ENCODE data around the gene VSIG8. TPM values are rescaled to one million over a fixed set of nuclear protein-coding genes. Genes with fewer than 3 reads are reported as not detected.

VSIG8 gene
- total and polyA plus RNA-seq, 2 donors (not counting 1 experiment from before 2014, with no cell fraction given) = under 0.01 TPM; not detected in 1

GRCh38 chr1:159835356-159835755, 27.1 kb downstream of the VSIG8 start:
- no peak for DNase-seq (ENCODE audit: low read depth in 2 of 2)
- H3K27me3 ChIP-seq (ENCODE audit: control insufficient read depth, insufficient read depth, low read length) = no peaks in the 10 kb centered on the region
- H2AFZ ChIP-seq (ENCODE audit: low read length) = no peak overlapping the region
- no peaks in the 10 kb centered on the region for H3K9me3 ChIP-seq (ENCODE audit: control insufficient read depth, insufficient read depth, low read depth, low read length)
- H3K4me2 ChIP-seq (ENCODE audit: extremely low read depth, insufficient read depth, low read length) = no peak overlapping the region
- no peak overlapping the region for H3K9ac ChIP-seq (ENCODE audit: insufficient read depth, low read length)
- H3K4me1 ChIP-seq (ENCODE audit: control insufficient read depth, extremely low read depth, insufficient read depth, low read length) = no peaks in the 10 kb centered on the region
- TF ChIP-seq, protein P1, sequence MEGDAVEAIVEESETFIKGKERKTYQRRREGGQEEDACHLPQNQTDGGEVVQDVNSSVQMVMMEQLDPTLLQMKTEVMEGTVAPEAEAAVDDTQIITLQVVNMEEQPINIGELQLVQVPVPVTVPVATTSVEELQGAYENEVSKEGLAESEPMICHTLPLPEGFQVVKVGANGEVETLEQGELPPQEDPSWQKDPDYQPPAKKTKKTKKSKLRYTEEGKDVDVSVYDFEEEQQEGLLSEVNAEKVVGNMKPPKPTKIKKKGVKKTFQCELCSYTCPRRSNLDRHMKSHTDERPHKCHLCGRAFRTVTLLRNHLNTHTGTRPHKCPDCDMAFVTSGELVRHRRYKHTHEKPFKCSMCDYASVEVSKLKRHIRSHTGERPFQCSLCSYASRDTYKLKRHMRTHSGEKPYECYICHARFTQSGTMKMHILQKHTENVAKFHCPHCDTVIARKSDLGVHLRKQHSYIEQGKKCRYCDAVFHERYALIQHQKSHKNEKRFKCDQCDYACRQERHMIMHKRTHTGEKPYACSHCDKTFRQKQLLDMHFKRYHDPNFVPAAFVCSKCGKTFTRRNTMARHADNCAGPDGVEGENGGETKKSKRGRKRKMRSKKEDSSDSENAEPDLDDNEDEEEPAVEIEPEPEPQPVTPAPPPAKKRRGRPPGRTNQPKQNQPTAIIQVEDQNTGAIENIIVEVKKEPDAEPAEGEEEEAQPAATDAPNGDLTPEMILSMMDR (conservative IDR thresholded peaks at IDR 0.05 in 1 of 2, IDR thresholded peaks at IDR 0.05 in 1 of 2; ENCODE audit: low read depth in 1 of 2, low read length in 2 of 2) = no peak
- no peak for TF ChIP-seq EZH2 (IDR thresholded peaks at IDR 0.05; ENCODE audit: low read length, missing control alignments)
- H3K36me3 ChIP-seq (ENCODE audit: control insufficient read depth, insufficient read depth, low read length) = no peaks in the 10 kb centered on the region
- H4K20me1 ChIP-seq (ENCODE audit: control insufficient read depth, extremely low read depth, insufficient read depth, low read length) = no peaks in the 10 kb centered on the region
- H3K27ac ChIP-seq (ENCODE audit: insufficient read depth, low read length) = no peak overlapping the region
- no peaks in the 10 kb centered on the region for H3K79me2 ChIP-seq (ENCODE audit: control insufficient read depth, insufficient read depth, low read length)
- H3K4me3 ChIP-seq (replicated peaks in 1 of 4; ENCODE audit: control extremely low read depth in 1 of 4, insufficient read depth in 1 of 4, low read depth in 3 of 4, low read length in 4 of 4) = no peak overlapping the region

- Histone ChIP-seq H3K9me3 (ENCODE audit: control insufficient read depth, insufficient read depth, low read depth, low read length) (no peaks in the 10 kb centered on the region), H4K20me1 (ENCODE audit: control insufficient read depth, extremely low read depth, insufficient read depth, low read length) (no peaks in the 10 kb centered on the region), H3K4me1 (ENCODE audit: control insufficient read depth, extremely low read depth, insufficient read depth, low read length) (peaks cover 2% of the 10 kb centered on the region), H3K79me2 (ENCODE audit: control insufficient read depth, insufficient read depth, low read length) (no peaks in the 10 kb centered on the region), H2AFZ (ENCODE audit: low read length) (no peak overlapping the region), H3K4me3 (replicated peaks in 1 of 4; ENCODE audit: control extremely low read depth in 1 of 4, insufficient read depth in 1 of 4, low read depth in 3 of 4, low read length in 4 of 4) (no peak overlapping the region), H3K27me3 (ENCODE audit: control insufficient read depth, insufficient read depth, low read length) (no peaks in the 10 kb centered on the region), H3K4me2 (ENCODE audit: extremely low read depth, insufficient read depth, low read length) (no peak overlapping the region), H3K36me3 (ENCODE audit: control insufficient read depth, insufficient read depth, low read length) (no peaks in the 10 kb centered on the region), H3K27ac (ENCODE audit: insufficient read depth, low read length) (no peak overlapping the region), H3K9ac (ENCODE audit: insufficient read depth, low read length) (no peak overlapping the region)
- DNase-seq (ENCODE audit: low read depth in 2 of 2) = no peak
- TF ChIP-seq, protein P1 (conservative IDR thresholded peaks at IDR 0.05 in 1 of 2, IDR thresholded peaks at IDR 0.05 in 1 of 2; ENCODE audit: low read depth in 1 of 2, low read length in 2 of 2) = no peak
These were observed 30.1 kb downstream of the VSIG8 start for GRCh38 chr1:159832309-159832708.

GRCh38 chr1:159831412-159832141, 30.9 kb downstream of the VSIG8 start:
- Histone ChIP-seq H3K27ac (ENCODE audit: insufficient read depth, low read length) (no peak overlapping the region), H3K27me3 (ENCODE audit: control insufficient read depth, insufficient read depth, low read length) (no peaks in the 10 kb centered on the region), H3K9ac (ENCODE audit: insufficient read depth, low read length) (no peak overlapping the region), H3K4me2 (ENCODE audit: extremely low read depth, insufficient read depth, low read length) (no peak overlapping the region), H3K9me3 (ENCODE audit: control insufficient read depth, insufficient read depth, low read depth, low read length) (no peaks in the 10 kb centered on the region), H2AFZ (ENCODE audit: low read length) (no peak overlapping the region), H3K36me3 (ENCODE audit: control insufficient read depth, insufficient read depth, low read length) (no peaks in the 10 kb centered on the region), H3K4me3 (replicated peaks in 1 of 4; ENCODE audit: control extremely low read depth in 1 of 4, insufficient read depth in 1 of 4, low read depth in 3 of 4, low read length in 4 of 4) (no peak overlapping the region), H4K20me1 (ENCODE audit: control insufficient read depth, extremely low read depth, insufficient read depth, low read length) (no peaks in the 10 kb centered on the region), H3K79me2 (ENCODE audit: control insufficient read depth, insufficient read depth, low read length) (no peaks in the 10 kb centered on the region), H3K4me1 (ENCODE audit: control insufficient read depth, extremely low read depth, insufficient read depth, low read length) (peaks cover 2% of the 10 kb centered on the region)
- TF ChIP-seq EZH2 (IDR thresholded peaks at IDR 0.05; ENCODE audit: low read length, missing control alignments) = no peak
- TF ChIP-seq, protein P1 (conservative IDR thresholded peaks at IDR 0.05 in 1 of 2, IDR thresholded peaks at IDR 0.05 in 1 of 2; ENCODE audit: low read depth in 1 of 2, low read length in 2 of 2) = no peak
- no peak for DNase-seq (ENCODE audit: low read depth in 2 of 2)
